Transverse colon (tissue), 4 donors: ENCODE data around the gene CPS1. TPM values are rescaled to one million over a fixed set of nuclear protein-coding genes. Genes with fewer than 3 reads are reported as not detected.

Experiments used
- DNase-seq: peaks from one replicate; pipeline ENCODE4 v3.0.0-alpha.2; 2019
- H3K27ac ChIP-seq, 4 donors: fragments of 200-600 bp; sonication (generic); 2 replicates each; pipeline ENCODE4 v1.5.1; 2016 to 2018; ENCODE audit warnings: inconsistent platforms in 4 of 4
- H3K27me3 ChIP-seq: fragments of 200-600 bp; sonication (generic); 2 replicates; pipeline ENCODE4 v1.5.1; 2017; ENCODE audit warnings: inconsistent platforms
- H3K36me3 ChIP-seq, 4 donors: fragments of 200-600 bp; sonication (generic); 2 replicates each; pipeline ENCODE4 v1.5.1; 2017 to 2019; ENCODE audit warnings: inconsistent platforms in 4 of 4
- H3K4me1 ChIP-seq, 4 donors: fragments of 200-600 bp; sonication (generic); 2 replicates each; pipeline ENCODE4 v1.5.1; 2017 to 2020; ENCODE audit warnings: inconsistent platforms in 4 of 4
- H3K4me3 ChIP-seq, 4 donors: fragments of 200-600 bp; sonication (generic); 1 replicate in 1 of 4; 2 replicates in 3 of 4; pipeline versions ENCODE4 v1.5.1 to v1.6.1; 2017 to 2019; ENCODE audit warnings: inconsistent platforms in 4 of 4
- H3K9me3 ChIP-seq, 2 donors: fragments of 200-600 bp; sonication (generic); 2 replicates each; pipeline ENCODE4 v1.5.1; 2017 to 2019; ENCODE audit warnings: inconsistent platforms in 2 of 2
- CTCF ChIP-seq, 5 experiments: fragments of 200-600 bp in 3 of 5; fragments of 450-650 bp in 2 of 5; sonication (generic) in 3 of 5; IDR thresholded peaks; 1 replicate in 2 of 5; 2 replicates in 3 of 5; pipeline ENCODE4 v1.5.1; 2016 to 2017; ENCODE audit warnings: antibody characterized with exemption in 5 of 5, inconsistent platforms in 3 of 5, mild to moderate bottlenecking in 2 of 5, moderate library complexity in 1 of 5
- EP300 ChIP-seq: sonication (generic); formaldehyde crosslinking; IDR thresholded peaks from one replicate; pipeline ENCODE4 v1.6.1; 2017; ENCODE audit warnings: antibody characterized with exemption, low read depth
- POLR2A ChIP-seq: fragments of 450-650 bp; IDR thresholded peaks from one replicate; pipeline ENCODE4 v1.6.1; 2016; ENCODE audit warnings: antibody characterized with exemption, mild to moderate bottlenecking, moderate library complexity
- POLR2AphosphoS5 ChIP-seq, 3 donors: sonication (generic); formaldehyde crosslinking; IDR thresholded peaks; one replicate each; pipeline ENCODE4 v1.6.1; 2016; ENCODE audit warnings: antibody characterized with exemption in 3 of 3
- WGBS, 2 donors: methylation state at CpG; one replicate each; pipeline ENCODE4 v1.1.5; 2018; ENCODE audit warnings: low coverage in 1 of 2; 5-methylcytosine and 5-hydroxymethylcytosine counted together
- in situ Hi-C, 4 donors: fragments of 200-750 bp; cut with MboI; loops; one replicate each; pipeline versions ENCODE4 v1.15.0 to v1.15.1; 2017; ENCODE audit warnings: low sequenced_read_pairs in 3 of 4, low pct_ligation_motif_present in 1 of 4, low pct_unique_long_range_greater_than_20kb in 1 of 4
- intact Hi-C: fragments of 100-400 bp; cut with DNase I; formaldehyde crosslinking; loops from one replicate; pipeline ENCODE4 v1.15.1; 2023; ENCODE audit warnings: low total_unique reads
- total RNA-seq, 4 donors: library from RNA; depleted of rRNA; stranded (reverse); fragments of >200 nt; gene quantifications; one replicate each; pipeline ENCODE4 v1.1.0, GENCODE V29; 2016

The CPS1 gene
- total RNA-seq, 4 donors from 2014 or later = 0.32 to 0.68 TPM; not detected in 2

DNA sequence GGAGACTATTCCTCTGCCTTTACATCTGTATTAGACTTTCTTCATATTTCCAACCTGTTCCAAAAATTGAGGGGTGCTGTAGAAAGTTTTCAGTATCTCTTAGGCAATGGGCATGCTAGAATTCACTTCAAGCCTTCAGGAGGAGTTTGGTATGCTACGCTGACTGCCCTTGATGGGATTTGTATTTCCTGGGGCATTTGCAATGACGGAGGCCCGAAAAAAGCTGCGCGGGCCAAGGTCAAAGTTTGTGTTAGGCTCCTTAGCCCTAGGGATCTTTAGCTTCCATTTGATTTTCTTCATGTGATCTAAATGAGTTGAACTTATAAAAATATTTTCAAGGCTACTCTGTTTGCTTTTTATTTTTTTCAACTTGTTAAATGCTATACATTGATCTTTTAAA lies 5.1 kb downstream of the CPS1 start:
- no peaks in the 10 kb centered on the region for H3K4me1 ChIP-seq
- no peak for TF ChIP-seq POLR2AphosphoS5 (IDR thresholded peaks at IDR 0.05)
- no peak for TF ChIP-seq POLR2A
- no peak for TF ChIP-seq CTCF (IDR thresholded peaks at IDR 0.05)
- TF ChIP-seq EP300 = no peak
- no peaks in the 10 kb centered on the region for H3K27me3 ChIP-seq
- in situ Hi-C loops (no loop called here), intact Hi-C loops (no loop called here)
- no peak overlapping the region for H3K4me3 ChIP-seq
- H3K27ac ChIP-seq = no peak overlapping the region
- DNase-seq = no peak
- no peaks in the 10 kb centered on the region for H3K36me3 ChIP-seq
- 95% methylated on average over 5 of the region's 5 CpGs for WGBS, 2 donors
- H3K9me3 ChIP-seq = no peaks in the 10 kb centered on the region

- intact Hi-C loops = no loop called here
- no peak for DNase-seq
- no peak overlapping the region for H3K4me3 ChIP-seq
- no peak for TF ChIP-seq POLR2A
- no peak for TF ChIP-seq CTCF (IDR thresholded peaks at IDR 0.05)
- TF ChIP-seq EP300 = no peak
- no peak for TF ChIP-seq POLR2AphosphoS5 (IDR thresholded peaks at IDR 0.05)
- H3K27me3 ChIP-seq = no peaks in the 10 kb centered on the region
- H3K9me3 ChIP-seq = no peaks in the 10 kb centered on the region
- no peak overlapping the region for H3K27ac ChIP-seq
- H3K36me3 ChIP-seq = no peaks in the 10 kb centered on the region
- WGBS, 2 donors = 43 to 89% methylated on average over 1 of the region's 1 CpG
- H3K4me1 ChIP-seq = no peaks in the 10 kb centered on the region
- in situ Hi-C loops = no loop called here
Observed at GRCh38 chr2:210562091-210562490, 5.7 kb downstream of the CPS1 start.

DNA sequence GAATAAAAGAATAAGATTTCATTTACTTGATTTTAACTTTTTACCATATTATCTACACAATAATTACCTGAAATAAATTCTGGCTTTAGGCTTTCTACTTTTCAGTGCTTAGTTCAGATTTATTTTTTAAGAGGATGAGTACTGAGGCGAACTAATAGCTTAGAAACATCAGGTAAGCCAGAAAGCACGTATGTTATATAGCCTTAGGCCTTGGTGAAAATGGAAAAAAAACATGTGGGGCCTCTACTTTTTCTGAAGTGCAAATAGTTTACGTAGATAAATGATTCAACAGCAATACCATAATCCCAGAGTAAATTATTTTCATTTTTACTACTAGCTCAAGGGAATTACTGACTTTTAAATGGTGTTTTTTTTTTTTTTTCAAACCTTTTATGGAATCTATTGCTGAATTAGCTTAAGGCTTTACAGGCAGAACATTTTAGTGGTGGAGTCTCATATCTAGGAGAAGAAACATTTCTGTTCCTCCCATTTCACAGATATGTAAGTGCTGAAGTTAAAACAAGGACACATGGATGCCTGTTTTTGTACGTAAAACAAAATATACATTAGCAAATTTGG lies 6.2 kb downstream of the CPS1 start:
- TF ChIP-seq CTCF (IDR thresholded peaks at IDR 0.05) (no peak), EP300 (no peak), POLR2A (no peak), POLR2AphosphoS5 (IDR thresholded peaks at IDR 0.05) (no peak)
- intact Hi-C loops (no loop called here), in situ Hi-C loops (no loop called here)
- Histone ChIP-seq H3K27ac (no peak overlapping the region), H3K27me3 (no peaks in the 10 kb centered on the region), H3K4me3 (no peak overlapping the region), H3K36me3 (no peaks in the 10 kb centered on the region), H3K9me3 (no peaks in the 10 kb centered on the region), H3K4me1 (no peaks in the 10 kb centered on the region)
- no peak for DNase-seq
- 76 to 83% methylated on average over 4 of the region's 4 CpGs for WGBS, 2 donors

GRCh38 chr2:210567279-210567678 lies 10.9 kb downstream of the CPS1 start:
- Histone ChIP-seq H3K9me3 (no peaks in the 10 kb centered on the region), H3K27me3 (no peaks in the 10 kb centered on the region), H3K27ac (no peak overlapping the region), H3K4me3 (no peak overlapping the region), H3K4me1 (no peaks in the 10 kb centered on the region), H3K36me3 (no peaks in the 10 kb centered on the region)
- intact Hi-C loops = no loop called here
- no peak for TF ChIP-seq CTCF (IDR thresholded peaks at IDR 0.05)
- TF ChIP-seq EP300 = no peak
- TF ChIP-seq POLR2AphosphoS5 (IDR thresholded peaks at IDR 0.05) = no peak
- no peak for TF ChIP-seq POLR2A
- in situ Hi-C loops = no loop called here
- no peak for DNase-seq
